Right kidney (tissue), 1 donor: ENCODE results near the gene NCS1.

Source experiments
- DNase-seq: peaks from one replicate; pipeline ENCODE4 v3.0.0-alpha.2; 2016

The NCS1 gene

DNA sequence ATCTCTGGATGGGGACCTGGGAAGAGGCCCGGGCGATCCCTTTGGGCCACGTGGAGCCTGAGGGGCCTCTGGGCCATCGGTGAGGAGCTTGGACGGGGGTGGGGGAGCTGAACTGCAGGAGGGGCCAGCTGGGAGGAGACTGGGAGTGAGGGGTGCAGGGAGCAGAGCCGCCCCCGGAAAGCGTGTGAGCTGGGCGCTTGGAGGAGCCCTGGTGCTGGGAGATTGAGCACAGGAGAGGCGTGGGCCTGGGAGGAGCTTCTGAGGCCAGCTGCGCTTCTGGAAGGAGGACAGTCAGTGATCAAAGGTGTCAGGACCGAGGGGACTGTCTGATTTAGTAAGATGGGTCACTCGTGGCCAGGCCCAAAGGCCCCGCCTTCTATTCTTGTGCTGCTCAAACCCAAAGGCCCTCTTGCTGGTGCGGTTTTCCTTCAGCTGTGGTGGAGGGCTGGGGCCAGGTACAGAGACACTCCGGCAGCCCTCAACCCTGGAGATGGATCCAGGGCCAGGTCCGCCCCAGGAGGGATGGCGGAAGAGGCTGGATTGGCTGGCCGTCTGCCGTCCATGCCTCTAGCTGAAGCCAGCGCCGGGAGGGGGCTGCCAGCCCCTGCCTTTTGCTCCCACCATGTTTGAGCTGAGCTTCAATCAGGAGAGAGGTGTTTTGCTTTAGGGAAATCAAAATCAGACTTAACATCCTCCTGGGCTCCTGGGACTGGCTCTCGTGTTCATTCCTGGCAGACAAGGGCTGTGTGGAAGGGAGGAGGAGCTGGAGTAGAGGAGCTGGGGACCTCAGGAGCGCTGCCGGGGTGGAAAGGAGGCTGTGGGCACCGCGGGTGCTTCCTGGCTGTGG, 21.6 kb downstream of the NCS1 start:
- DNase-seq, result peak; percentile 72

DNA sequence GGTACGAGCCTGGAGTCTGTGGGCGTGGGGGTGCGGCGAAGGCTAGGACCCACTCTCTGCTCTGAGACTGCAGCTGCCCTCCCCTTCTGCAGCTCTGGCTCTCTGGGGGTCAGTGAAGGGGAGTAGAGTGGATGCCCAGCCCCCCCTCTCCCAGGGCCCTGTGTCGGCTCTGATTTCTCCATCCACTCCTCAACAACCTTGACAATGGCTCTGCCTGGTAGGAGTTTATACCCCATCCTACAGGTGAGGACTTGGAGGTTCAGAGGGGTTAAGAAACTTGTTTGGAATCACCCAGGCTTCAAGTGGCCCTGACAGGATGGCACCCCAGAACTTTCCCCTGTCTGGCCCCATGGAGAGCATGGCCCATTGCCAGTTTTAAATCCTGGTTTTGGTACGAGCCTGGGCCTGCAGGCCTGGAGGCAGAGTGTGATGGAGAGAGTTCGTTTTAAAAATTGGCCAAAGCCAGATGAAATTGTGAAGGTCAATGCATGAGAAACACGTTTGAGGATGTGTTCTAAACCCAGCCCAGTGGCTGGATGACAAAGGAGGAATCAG, 22.3 kb downstream of the NCS1 start:
- DNase-seq, result no peak

- no peak for DNase-seq
Measured at GRCh38 chr9:130195638-130196037, 23.4 kb downstream of the NCS1 start.

- DNase-seq, result no peak
Measured at GRCh38 chr9:130196643-130197042, 24.4 kb downstream of the NCS1 start.

- DNase-seq, result no peak
Measured at GRCh38 chr9:130197386-130197785, 25.2 kb downstream of the NCS1 start.

DNA sequence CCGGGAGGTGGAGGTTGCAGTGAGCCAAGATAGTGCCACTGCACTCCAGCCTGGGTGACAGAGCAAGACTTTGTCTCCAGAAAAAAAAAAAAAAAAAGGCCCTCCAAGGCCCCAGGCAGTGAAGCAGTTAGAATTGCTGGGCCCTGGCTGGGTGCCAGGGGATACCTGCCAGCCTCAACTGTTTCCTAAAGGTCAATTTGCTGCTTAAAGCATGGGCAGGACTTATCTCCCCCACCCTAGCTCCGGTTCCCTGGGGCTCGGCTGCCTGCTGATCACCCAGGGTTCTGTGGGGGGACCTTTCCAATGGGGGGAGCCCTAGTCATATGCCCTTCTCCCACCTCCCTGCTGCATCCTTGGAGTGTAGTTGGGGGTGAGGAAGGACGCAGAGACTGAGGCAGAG, 25.7 kb downstream of the NCS1 start:
- no peak for DNase-seq

DNA sequence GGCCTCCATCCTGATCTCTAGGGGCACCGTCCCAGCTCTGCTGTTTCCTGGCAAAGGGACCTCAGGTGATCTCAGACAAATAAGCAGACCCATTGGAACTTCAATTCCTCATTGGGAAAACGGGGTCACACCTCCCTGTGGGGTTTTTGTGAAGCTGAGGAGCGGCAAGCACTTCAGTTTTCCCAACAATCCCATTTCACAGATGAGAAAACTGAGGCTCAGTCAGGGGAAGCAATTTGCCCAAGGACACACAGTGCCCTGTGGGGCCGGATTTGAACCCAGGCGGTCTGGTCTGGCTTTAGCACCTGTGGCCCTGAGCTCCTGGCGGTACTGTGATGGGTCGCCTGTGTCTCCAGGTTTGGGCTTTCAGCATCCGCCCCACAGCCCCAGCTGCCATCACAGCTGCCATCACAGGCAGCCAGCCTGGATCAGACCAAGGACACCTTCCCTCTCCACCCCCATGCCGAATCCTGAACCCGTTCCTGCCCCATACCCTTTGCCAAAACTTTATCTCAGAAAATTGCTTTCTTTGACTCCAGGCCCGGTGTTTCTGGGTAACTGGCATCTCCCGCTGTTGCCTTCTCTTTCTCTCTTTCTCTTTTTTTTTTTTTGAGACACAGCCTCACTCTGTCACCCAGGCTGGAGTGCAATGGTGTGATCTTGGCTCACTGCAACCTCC, 26.4 kb downstream of the NCS1 start:
- no peak for DNase-seq

DNA sequence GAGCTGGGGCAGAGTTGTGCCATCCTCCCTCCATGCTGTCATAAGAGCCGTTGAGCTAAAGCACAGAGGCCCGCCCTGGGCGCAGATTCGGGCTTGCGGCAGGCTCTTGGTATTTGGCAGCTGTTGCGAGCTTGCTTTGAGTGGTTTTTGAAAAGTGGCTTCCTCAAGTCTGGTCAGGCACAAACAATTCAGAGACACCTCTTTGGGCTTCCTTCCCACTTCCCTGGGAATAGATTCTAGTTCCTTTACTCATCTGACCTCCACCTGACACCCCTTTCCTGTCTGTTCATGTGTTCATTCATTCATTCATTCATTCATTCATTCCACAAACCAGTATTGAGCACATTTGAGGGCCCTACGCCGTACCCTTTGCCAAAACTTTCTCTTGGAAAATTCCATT, 27.4 kb downstream of the NCS1 start:
- DNase-seq, result no peak

DNA sequence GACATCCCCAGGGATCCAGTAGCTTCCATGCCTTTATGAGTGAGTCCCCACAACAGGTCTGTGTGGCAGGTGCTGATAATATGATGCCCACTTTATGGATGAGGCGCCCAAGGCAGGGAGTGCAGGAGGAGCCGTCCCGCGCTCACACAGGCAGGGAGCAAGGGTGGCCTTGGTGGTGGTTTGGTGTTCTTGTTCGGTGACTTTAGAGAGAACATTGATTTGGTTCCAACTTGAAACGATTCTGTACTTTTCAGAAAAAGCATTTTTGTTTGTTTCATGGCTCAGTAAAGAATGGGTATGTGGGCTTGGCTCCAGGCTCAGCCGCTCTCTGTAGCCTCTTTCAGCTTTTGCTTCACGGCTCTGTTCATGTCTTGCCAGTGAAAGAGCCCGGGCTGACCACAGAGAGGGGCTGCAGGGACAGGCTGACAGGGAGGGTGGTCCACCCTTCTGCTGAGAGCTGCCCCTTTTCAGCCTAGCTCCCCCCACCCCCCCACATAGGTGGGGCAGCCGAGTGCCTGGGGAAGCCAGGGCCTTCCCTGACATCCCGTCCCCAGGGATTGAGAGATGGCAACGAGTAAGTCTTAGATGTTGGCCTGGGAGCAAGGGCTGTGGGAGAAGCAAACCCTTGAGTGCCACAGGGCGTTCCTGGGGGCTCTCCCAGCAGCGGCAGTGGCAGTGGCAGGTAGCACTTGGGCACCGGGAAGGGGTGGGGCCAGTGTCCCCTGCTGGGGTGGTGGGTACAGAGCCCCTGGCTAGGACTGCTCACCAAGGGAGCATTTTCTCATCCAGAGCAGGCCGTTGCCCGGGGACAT, 28.0 kb downstream of the NCS1 start:
- DNase-seq, result no peak

DNA sequence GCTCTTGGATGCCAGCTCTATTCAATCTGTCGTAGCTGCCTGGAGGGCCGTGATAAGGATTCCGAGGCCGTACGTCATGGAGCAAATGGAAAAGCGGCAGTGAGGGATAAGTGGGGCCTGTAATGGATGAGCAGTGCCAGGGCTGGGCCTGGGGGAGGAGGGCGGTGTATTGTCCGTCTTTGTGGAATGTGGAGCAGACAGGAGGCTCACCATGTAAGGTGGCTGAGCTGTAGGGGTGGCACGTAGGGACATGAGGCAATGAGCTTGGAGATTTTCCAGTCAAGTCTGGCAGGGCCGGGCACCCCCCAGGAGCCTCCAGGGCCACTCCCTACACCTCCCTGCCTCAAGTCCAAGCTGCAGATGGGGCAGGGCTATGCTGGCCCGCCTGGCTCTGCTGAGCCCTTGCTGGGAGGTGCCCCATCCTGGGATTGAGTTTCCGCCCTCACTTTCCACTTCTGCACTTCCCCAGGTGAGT, 29.2 kb downstream of the NCS1 start:
- DNase-seq, result no peak

- DNase-seq, result no peak
Measured at GRCh38 chr9:130201974-130202373, 29.8 kb downstream of the NCS1 start.

- DNase-seq, result no peak
Measured at GRCh38 chr9:130204341-130204740, 32.1 kb downstream of the NCS1 start.

GRCh38 chr9:130204959-130205358, 32.8 kb downstream of the NCS1 start:
- no peak for DNase-seq

- no peak for DNase-seq
Measured at GRCh38 chr9:130205912-130206311, 33.7 kb downstream of the NCS1 start.

DNA sequence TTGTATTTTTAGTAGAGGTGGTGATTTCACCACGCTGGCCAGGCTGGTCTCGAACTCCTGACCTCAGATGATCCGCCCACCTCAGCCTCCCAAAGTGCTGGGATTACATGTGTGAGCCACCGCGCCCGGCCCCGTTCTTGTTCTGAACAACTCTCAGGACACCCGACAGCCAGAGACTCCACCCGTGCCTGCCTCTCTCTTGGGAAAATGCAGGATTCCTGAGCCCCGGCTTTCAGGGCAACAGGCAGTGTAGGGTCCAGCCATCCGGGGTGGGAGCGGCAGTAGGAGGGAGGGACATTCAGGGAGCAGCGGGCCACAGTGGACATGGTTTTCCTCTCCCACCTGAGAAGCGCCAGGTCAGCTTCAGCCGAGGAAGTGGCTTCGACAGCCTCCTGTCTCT, 34.4 kb downstream of the NCS1 start:
- DNase-seq, result no peak

GRCh38 chr9:130207241-130207992, 35.2 kb downstream of the NCS1 start:
- DNase-seq, result no peak

DNA sequence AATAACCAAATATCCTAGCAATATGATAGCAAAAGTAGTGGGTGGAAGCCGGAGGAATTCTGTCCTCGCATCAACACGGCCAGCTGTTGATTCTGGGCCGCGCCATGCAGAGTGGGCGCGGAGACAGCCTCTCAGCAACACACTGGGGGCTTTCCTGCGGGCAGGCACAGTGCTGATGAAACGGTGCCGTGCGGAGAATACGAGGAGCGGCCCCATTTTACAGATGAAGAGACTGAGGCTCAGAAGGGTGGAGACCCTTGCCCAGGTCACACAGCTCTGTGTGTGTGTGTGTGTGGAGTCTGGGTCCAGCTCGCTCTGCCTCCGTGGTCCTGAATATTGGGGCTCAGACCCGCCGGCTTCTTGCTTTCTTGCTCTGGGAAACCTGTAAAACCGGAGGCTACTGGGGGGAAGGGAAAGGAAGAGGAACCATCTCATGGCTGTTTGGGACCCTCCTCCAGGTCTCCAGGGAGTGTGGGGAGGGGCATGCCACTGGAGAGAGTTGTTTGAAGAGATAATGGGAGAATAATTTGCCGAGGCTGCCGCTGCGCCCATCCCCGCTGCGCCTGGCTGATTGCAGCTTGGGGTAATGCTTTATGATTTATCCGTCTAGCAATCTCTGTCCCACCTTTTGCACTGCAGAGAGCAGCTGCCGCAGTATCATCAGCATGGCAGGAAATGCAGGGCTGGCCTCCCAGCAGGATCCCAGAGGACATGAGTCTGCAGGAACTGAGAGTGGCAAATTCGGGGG, 36.6 kb downstream of the NCS1 start:
- DNase-seq, result peak; percentile 64

DNA sequence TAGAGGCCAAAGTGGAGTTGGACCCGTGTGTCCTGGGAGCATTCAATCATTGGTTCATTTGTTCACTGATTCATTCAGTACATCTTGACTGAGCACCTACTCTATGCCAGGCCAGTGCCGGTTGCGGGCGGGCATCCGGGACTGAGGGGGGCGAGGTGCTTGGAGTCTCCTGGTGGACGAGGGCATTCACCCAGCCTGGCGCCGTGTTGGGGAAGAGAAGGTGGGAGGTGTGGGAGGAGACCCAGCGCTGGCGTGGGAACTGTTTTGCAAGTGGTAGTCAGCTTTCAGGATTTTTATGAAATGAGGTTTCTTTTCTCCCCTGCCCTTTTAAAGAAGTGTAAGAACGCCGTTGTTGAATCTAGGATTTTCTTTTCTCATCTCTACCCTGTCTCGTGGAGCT, 37.2 kb downstream of the NCS1 start:
- DNase-seq, result peak; percentile 55

DNA sequence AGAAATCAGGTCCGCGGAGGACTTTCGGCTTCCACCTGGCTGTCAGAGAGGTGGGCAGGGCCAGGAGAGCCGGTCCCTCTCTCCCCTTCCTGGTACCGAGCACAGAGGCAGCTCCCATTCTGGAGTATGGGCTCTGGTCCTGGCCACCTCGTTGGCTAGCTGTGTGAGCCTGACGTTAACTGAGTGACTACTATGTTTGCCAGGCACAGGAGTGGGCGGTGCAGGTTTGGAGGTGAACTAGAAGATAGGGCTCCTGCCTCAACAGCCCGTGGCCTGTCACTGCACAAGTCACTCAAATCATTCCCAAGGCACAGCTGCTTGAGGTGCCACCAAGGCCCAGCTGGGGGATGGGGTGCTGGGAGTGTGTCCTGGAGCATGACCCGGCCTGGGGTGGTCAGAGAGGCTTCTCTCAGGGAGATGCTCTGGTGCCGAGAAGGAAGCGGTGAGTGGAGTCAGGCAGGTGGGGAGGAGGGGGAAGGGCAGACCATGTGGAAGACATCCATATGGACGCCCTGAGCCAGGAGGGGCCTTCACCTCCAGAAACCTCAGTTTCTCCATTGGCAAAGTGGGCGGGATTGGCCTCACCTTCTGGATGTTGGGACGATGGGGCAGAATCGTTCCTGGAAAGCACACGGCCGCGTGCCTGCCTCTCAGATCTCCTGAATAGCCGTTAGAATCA, 39.5 kb downstream of the NCS1 start:
- no peak for DNase-seq

GRCh38 chr9:130212543-130213297, 40.5 kb downstream of the NCS1 start:
- no peak for DNase-seq
